AG09319 (cell line): ENCODE measurements around the gene KRT34.

ENCODE experiments used
- DNase-seq: peaks from one replicate; pipeline ENCODE4 v3.0.0-alpha.2; 2010; ENCODE audit warnings: low read depth; ENCODE audit errors: extremely low read depth
- TF ChIP-seq, protein P1 (sequence below): IDR thresholded peaks from 2 replicates; pipeline ENCODE4 v1.5.1; 2011; ENCODE audit warnings: low read depth, mild to moderate bottlenecking, inconsistent platforms, low read length, moderate library complexity

The KRT34 gene

DNA sequence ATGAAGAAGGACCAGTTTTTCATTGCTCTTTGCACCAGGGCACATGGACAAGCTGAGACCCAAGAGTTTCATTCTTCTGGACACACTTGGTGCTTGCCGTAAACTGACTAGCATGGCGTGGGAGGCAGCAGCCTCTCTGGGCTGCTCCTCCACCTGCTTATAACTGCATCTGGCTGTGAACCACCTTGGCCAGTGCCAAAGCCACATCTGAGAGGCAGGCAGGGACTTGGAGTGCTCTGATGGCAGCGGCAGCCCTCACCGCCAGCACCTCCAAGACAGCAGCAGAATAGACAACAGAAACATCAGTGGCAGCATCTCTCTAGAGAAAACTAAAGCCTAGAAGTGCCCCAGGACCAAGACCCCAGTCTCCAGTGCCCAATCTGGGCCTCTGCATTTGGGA lies 37.6 kb upstream of the KRT34 start:
- no peak for DNase-seq

DNA sequence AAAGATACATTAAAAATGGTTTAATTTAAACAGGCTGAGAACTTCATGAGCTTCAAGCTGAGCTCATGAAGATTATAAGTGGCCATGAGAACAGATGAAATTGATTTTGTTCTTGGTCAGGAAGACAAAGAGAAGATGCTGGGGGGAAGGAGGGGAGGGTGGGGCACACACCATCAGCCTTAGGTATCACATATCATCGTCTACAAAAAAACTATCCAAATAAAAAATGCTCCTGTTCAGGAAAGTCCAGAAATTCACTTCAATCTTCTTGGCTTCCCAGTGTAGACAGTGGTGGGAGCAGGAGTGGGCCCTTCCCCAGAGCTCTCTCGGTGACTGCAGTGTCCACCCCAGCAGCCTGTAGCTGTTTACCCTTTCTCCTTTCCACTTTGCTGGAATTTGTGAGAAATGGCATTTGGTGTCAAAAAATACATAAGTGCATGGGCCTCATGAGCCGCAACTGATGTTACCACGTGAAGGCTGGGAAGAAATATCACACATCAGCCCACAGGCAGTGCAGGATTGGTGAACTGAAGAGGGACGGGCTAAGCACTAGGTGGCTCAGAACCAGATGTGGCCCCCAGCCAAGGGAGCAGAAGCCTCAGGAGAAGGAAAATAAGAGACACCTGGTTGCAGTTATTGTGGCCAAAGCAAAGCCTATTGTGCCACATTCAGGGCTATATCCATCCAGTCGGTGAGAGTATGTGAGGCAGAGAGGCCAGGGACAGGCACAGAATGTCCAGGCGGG lies 36.2 kb upstream of the KRT34 start:
- TF ChIP-seq, protein P1, sequence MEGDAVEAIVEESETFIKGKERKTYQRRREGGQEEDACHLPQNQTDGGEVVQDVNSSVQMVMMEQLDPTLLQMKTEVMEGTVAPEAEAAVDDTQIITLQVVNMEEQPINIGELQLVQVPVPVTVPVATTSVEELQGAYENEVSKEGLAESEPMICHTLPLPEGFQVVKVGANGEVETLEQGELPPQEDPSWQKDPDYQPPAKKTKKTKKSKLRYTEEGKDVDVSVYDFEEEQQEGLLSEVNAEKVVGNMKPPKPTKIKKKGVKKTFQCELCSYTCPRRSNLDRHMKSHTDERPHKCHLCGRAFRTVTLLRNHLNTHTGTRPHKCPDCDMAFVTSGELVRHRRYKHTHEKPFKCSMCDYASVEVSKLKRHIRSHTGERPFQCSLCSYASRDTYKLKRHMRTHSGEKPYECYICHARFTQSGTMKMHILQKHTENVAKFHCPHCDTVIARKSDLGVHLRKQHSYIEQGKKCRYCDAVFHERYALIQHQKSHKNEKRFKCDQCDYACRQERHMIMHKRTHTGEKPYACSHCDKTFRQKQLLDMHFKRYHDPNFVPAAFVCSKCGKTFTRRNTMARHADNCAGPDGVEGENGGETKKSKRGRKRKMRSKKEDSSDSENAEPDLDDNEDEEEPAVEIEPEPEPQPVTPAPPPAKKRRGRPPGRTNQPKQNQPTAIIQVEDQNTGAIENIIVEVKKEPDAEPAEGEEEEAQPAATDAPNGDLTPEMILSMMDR: no peak
- no peak for DNase-seq

More for the DNA sequence above, 37.6 kb upstream of the KRT34 start:
- TF ChIP-seq, protein P1: no peak

DNA sequence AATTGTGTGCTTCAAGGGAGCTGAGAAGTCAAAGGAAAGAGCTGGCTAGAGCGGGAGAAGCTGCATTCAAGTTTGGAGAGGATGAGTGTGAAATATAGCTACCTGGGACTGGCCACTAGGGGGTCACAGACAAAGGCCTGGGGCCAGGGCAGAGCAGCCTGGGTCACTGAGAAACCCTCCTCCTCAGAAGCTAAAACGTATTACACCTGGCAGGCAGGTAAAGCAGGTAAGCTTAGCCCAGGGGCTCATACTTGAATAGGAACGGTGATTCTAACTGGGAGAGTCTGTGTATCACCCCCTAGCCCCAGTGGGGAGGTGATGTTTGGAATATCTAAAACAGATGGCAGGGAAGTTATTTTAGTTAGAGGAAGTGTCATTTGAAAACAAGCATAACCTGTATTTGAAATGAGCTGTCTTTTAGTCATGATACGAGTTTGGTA lies 35.5 kb upstream of the KRT34 start:
- TF ChIP-seq, protein P1: peak; percentile 22
- no peak for DNase-seq

DNA sequence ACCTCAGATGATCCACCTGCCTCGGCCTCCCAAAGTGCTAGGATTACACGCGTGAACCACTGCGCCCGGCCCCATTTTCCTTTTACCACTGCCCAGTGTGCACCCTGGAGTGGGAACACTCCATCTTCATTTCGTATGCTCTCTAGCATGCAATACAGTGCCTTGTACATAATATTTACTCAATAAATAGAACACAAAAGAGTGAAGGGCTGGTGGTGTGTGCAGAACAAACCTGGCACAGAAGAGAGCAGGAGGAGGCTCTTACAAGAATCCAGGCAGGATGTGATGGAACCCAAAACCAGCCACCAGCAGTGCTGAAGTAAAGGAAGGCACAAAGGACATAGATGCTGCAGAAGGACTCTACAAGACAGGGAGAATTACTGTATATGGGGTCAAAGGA lies 35.0 kb upstream of the KRT34 start:
- DNase-seq: no peak
- TF ChIP-seq, protein P1: no peak

DNA sequence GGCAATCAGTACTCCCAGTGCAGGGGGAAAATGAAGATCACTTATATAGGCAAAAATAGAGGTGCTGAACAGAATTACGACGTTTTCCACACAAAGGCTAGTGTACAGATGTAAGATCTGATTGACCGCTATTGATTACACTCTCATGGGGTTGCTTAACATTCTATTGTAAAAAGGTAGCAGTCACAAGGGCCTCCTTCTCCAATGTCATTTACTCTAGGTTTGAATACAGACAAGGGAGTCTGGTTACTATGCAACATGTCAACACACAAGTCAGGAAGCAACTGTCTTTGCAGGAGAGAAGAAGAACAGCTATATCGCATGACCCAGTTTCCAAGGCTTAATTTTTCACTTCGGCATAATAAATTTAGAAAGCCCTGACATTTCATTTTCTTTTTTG lies 34.4 kb upstream of the KRT34 start:
- no peak for DNase-seq
- TF ChIP-seq, protein P1: no peak

DNA sequence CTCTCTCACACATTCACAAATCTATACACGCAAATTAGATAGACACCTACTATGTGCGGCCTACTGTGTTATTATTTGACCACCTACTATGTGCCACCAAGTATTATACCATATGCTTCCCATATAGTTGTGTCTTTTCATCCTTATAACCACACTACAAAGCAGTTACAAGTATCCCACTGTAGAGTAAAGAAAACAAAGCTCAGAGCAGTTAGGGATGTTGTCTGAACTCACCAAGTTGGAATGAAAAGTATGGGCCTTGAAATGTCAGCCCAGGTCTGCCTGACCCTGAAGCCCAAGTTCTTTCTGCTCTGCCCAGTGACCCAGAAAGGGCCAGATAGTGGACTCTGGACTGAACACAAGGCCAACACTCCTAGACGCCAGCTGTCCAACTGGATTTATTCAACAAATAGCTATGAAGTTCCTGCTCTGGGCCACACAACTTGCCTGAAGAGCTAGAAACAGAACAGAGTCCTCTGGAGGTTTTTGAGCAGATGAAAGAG lies 33.8 kb upstream of the KRT34 start:
- peak; percentile 81 for DNase-seq
- TF ChIP-seq, protein P1: no peak; the same call in 1 of the 2 replicates

DNA sequence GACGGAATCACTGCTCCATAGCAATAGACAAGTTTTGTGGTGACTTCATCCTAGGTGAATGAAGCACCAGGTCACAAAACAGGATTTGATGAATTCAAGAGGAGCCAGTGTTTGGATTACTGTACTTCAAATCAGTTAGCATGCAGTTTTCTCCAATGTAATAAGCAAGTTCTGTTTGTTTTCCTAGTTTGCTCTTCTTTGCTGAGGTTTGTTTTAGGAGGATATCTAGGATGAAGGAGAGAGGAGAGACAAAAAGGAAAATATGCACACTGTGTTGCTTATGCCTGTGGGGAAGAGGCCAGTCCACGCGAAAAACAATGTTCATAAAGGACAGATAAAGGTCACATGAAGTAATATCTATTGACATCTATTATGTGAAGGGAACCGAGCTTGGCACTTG lies 33.3 kb upstream of the KRT34 start:
- DNase-seq: no peak
- TF ChIP-seq, protein P1: no peak
